ENCODE results near the gene RABL2B.

DNA sequence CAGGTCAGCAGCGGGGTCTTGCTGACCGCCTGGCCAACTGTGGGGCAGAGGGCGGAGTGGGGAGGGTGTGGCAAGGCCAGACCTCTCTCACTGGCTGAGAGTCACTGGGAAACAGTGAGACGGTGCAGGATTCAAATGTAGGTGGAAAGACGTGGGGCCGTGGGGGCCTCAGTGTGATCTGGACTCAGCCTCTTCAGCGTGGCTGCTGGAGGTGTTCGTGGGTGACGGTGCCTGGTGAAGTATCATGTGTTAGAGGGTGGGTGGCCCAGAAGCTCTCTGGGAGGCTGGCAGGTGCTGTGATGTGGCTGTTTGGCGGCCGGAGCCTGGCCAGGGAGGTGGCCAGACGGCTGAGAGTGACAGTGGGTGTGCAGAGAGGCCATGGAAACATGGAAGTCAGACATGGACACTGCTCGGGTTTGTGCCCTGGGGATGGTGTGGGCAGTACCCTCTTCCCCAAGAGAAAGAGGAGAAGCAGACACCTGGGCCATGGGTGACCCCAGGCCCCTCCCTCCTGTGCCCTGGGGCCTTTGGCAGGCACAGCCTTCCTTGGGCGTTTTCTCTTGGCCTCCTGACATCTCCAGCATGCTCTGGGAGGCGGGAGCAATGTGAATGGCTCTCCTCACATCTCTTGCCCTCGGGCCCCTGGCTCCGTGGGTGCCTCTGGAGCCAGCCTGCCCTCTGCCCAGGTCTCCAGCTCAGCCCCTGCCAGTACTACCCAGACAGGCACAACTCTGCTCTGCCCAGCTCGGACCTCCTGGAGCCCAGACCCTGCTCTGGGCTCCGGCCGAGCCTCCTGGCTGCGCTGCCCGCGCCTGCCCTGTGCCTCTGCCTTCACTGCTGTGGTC is 55.5 kb downstream of the RABL2B start:
- TF ChIP-seq TAF1 (IDR thresholded peaks at IDR 0.05; ENCODE audit: borderline replicate concordance, low read depth, low read length) (no peak), POLR2A (IDR thresholded peaks at IDR 0.05; ENCODE audit: low read depth, low read length) (no peak)
